HUDEP-2 (cell line): ENCODE data around the gene RGPD4.
"Not testable (repeated sequence)": the region's sequence is repeated elsewhere in the genome, so short reads cannot be mapped to it uniquely, and the experiment has no call there.

ENCODE experiments used
- DNase-seq, 76 experiments: peaks; one replicate each; lab custom pipeline; 2025; ENCODE audit not compliant: unreplicated experiment in 76 of 76; lab: John Stamatoyannopoulos, UW

The RGPD4 gene

GRCh38 chr2:107826749-107827148 is at the start of gene RGPD4:
Gene RGPD4, plus strand, starts transcription at chr2:107826892. Its CDS starts 122 bp downstream, at chr2:107827014.
- DNase-seq = not testable (repeated sequence)

- DNase-seq = no peak
These were observed 48.7 kb upstream of the RGPD4 start for GRCh38 chr2:107777974-107778373.

- no peak for DNase-seq
These were observed 40.9 kb upstream of the RGPD4 start for GRCh38 chr2:107785756-107786155.

- DNase-seq = no peak
These were observed 35.9 kb upstream of the RGPD4 start for GRCh38 chr2:107790837-107791236.

GRCh38 chr2:107801498-107801897 is 25.2 kb upstream of the RGPD4 start:
- no peak for DNase-seq

- DNase-seq = peak in 2 of 76 experiments; percentile 23 to 25
These were observed 21.8 kb upstream of the RGPD4 start for GRCh38 chr2:107804608-107805498.

GRCh38 chr2:107806901-107807300 is 19.8 kb upstream of the RGPD4 start:
- no peak for DNase-seq

GRCh38 chr2:107807988-107808387 is 18.7 kb upstream of the RGPD4 start:
- no peak for DNase-seq

GRCh38 chr2:107808959-107809358 is 17.7 kb upstream of the RGPD4 start:
- DNase-seq = no peak

GRCh38 chr2:107809835-107810234 is 16.9 kb upstream of the RGPD4 start:
- no peak for DNase-seq

- DNase-seq = no peak
These were observed 16.0 kb upstream of the RGPD4 start for GRCh38 chr2:107810734-107811133.

- DNase-seq = no peak
These were observed 15.3 kb upstream of the RGPD4 start for GRCh38 chr2:107811411-107811810.

GRCh38 chr2:107812006-107812405 is 14.7 kb upstream of the RGPD4 start:
- DNase-seq = no peak

GRCh38 chr2:107817378-107817777 is 9.3 kb upstream of the RGPD4 start:
- DNase-seq = no peak

- no peak for DNase-seq
These were observed 4.4 kb upstream of the RGPD4 start for GRCh38 chr2:107822302-107822701.

GRCh38 chr2:107824451-107825205 is 2.1 kb upstream of the RGPD4 start:
- DNase-seq = no peak

- no peak for DNase-seq
These were observed 1.5 kb upstream of the RGPD4 start for GRCh38 chr2:107825206-107825563.

- not testable (repeated sequence) for DNase-seq
These were observed 2.8 kb downstream of the RGPD4 start for GRCh38 chr2:107829514-107829913.

GRCh38 chr2:107833152-107833551 is 6.5 kb downstream of the RGPD4 start:
- not testable (repeated sequence) for DNase-seq

GRCh38 chr2:107833618-107834017 is 6.9 kb downstream of the RGPD4 start:
- peak in 15 of 76 experiments; percentile 1 to 50 (median 6) for DNase-seq

- DNase-seq = not testable (repeated sequence)
These were observed 89.4 kb downstream of the RGPD4 start for GRCh38 chr2:107916121-107916520.
